Measurements from ENCODE around the gene PMFBP1.

PMFBP1 gene

GRCh38 chr16:72214821-72215220 lies 42.9 kb upstream of the PMFBP1 start:
- H3K4me3 ChIP-seq (ENCODE audit: control insufficient read depth, low read depth, low read length), result no peak overlapping the region
- no peak for TF ChIP-seq CTCF (IDR thresholded peaks at IDR 0.05; ENCODE audit: control insufficient read depth, insufficient read depth, low read depth, low read length, missing control alignments)
- no peak for DNase-seq (ENCODE audit: low read depth)

GRCh38 chr16:72211110-72211509 lies 39.2 kb upstream of the PMFBP1 start:
- H3K4me3 ChIP-seq (ENCODE audit: control insufficient read depth, low read depth, low read length), result no peak overlapping the region
- no peak for DNase-seq (ENCODE audit: low read depth)
- TF ChIP-seq CTCF (IDR thresholded peaks at IDR 0.05; ENCODE audit: control insufficient read depth, insufficient read depth, low read depth, low read length, missing control alignments), result no peak

DNA sequence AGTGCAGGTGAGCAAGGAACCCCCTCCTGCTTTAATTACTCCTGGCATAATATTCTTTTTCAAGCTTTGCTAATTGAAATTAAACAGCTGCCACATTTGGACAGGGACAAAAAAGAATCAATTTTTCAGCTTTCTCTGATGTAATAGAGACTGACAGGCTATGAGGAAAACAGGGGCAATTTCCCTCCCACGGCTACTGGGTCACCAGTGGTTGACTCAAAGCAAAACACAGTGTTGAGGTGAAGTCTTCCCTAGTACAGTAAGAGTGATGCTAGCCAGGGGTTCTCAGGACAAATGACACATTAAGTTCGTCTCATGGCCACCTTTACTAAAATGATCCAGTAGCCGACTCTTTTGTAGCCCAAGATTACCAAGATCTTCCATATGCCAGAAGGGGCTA lies 38.6 kb upstream of the PMFBP1 start:
- no peak for DNase-seq (ENCODE audit: low read depth)
- TF ChIP-seq CTCF (IDR thresholded peaks at IDR 0.05; ENCODE audit: control insufficient read depth, insufficient read depth, low read depth, low read length, missing control alignments), result no peak
- H3K4me3 ChIP-seq (ENCODE audit: control insufficient read depth, low read depth, low read length), result no peak overlapping the region

- no peak for TF ChIP-seq CTCF (IDR thresholded peaks at IDR 0.05; ENCODE audit: control insufficient read depth, insufficient read depth, low read depth, low read length, missing control alignments)
- no peak overlapping the region for H3K4me3 ChIP-seq (ENCODE audit: control insufficient read depth, low read depth, low read length)
- DNase-seq (ENCODE audit: low read depth), result no peak
Observed at GRCh38 chr16:72210072-72210471, 38.1 kb upstream of the PMFBP1 start.

- no peak for DNase-seq (ENCODE audit: low read depth)
- TF ChIP-seq CTCF (IDR thresholded peaks at IDR 0.05; ENCODE audit: control insufficient read depth, insufficient read depth, low read depth, low read length, missing control alignments), result no peak
Observed at GRCh38 chr16:72206299-72206698, 34.3 kb upstream of the PMFBP1 start.

DNA sequence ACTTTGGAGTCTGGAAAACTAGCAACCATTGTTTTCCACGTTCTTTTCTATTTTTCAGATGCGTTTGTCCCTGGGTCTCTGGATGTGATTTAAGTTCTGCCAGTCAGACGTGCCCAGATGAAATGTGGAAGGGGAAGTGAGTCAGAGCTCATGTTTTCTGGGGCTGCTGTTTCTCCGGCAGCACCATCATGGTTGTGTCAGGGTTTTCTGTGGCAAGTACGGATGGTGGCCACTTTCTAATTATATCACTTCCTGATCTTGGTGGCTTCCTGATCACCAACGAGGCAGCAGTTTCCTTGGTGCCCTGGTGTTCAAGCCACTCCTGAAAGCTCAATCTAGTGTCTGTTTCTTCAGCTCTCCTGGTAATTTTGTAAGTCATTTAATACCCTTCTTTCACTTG lies 31.4 kb upstream of the PMFBP1 start:
- TF ChIP-seq CTCF (IDR thresholded peaks at IDR 0.05; ENCODE audit: control insufficient read depth, insufficient read depth, low read depth, low read length, missing control alignments), result no peak
- H3K4me3 ChIP-seq (ENCODE audit: control insufficient read depth, low read depth, low read length), result no peak overlapping the region
- DNase-seq (ENCODE audit: low read depth), result peak; percentile 5

More at GRCh38 chr16:72206299-72206698, 34.3 kb upstream of the PMFBP1 start:
- H3K4me3 ChIP-seq (ENCODE audit: control insufficient read depth, low read depth, low read length), result no peak overlapping the region

DNA sequence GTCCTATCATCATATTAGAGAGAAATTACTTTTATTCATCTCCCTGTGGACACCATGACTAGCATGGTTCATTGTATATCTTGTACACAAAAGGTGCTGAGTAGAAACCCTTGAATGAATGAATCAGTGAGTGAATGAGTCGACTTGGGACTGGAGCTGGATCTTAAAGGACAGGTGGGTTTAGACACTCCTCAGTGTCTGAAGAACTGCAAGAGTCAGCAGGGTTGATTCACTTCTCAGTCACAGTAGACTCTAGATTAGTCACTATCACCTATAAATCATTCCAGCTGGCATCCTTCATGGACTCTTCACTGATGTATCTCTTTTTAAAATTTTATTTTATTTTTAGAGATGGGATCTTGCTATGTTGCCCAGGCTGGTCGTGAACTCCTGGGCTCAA lies 30.1 kb upstream of the PMFBP1 start:
- H3K4me3 ChIP-seq (ENCODE audit: control insufficient read depth, low read depth, low read length), result no peak overlapping the region
- no peak for TF ChIP-seq CTCF (IDR thresholded peaks at IDR 0.05; ENCODE audit: control insufficient read depth, insufficient read depth, low read depth, low read length, missing control alignments)
- no peak for DNase-seq (ENCODE audit: low read depth)
